Sigmoid colon (tissue), 4 donors: ENCODE measurements around the gene FRZB.

Source experiments
- EP300 ChIP-seq, 4 donors: sonication (generic); formaldehyde crosslinking; IDR thresholded peaks; one replicate each; pipeline ENCODE4 v1.6.1; 2017; ENCODE audit warnings: antibody characterized with exemption in 4 of 4
- POLR2A ChIP-seq, 2 donors: fragments of 450-650 bp; IDR thresholded peaks; one replicate each; pipeline ENCODE4 v1.6.1; 2016; ENCODE audit warnings: antibody characterized with exemption in 2 of 2, mild to moderate bottlenecking in 2 of 2, moderate library complexity in 2 of 2
- TF ChIP-seq, protein P1 (sequence below), 4 experiments: fragments of 450-650 bp in 3 of 4; fragments of 200-600 bp in 1 of 4; IDR thresholded peaks; one replicate each; pipeline ENCODE4 v1.5.1; 2016 to 2019; ENCODE audit warnings: antibody characterized with exemption in 4 of 4, mild to moderate bottlenecking in 3 of 4, moderate library complexity in 2 of 4

DNA sequence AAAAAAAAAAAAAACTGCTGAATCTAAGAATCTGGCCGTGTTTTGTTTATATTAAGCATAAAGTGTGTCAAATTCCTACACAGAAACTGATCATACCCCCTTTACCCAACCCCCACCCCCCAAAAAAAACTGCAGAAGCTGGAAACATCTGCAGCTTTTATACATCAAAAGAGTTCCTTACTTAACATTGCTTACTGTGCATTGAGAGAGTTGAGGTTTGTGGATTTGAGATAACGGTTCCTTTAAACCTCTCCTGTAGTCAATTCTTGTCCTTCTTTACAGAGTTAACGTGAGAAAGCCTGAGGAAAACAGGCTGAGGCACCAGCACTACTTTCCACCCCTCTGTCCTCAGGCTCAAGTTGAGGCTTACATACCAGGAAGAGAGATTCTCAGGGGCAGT lies 34.5 kb downstream of the FRZB start:
- TF ChIP-seq, protein P1, sequence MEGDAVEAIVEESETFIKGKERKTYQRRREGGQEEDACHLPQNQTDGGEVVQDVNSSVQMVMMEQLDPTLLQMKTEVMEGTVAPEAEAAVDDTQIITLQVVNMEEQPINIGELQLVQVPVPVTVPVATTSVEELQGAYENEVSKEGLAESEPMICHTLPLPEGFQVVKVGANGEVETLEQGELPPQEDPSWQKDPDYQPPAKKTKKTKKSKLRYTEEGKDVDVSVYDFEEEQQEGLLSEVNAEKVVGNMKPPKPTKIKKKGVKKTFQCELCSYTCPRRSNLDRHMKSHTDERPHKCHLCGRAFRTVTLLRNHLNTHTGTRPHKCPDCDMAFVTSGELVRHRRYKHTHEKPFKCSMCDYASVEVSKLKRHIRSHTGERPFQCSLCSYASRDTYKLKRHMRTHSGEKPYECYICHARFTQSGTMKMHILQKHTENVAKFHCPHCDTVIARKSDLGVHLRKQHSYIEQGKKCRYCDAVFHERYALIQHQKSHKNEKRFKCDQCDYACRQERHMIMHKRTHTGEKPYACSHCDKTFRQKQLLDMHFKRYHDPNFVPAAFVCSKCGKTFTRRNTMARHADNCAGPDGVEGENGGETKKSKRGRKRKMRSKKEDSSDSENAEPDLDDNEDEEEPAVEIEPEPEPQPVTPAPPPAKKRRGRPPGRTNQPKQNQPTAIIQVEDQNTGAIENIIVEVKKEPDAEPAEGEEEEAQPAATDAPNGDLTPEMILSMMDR (IDR thresholded peaks at IDR 0.05) = no peak
- TF ChIP-seq EP300 (IDR thresholded peaks at IDR 0.05) = no peak
- TF ChIP-seq POLR2A (IDR thresholded peaks at IDR 0.05) = no peak
